Effector CD8-positive, alpha-beta T cell (primary cell): Measurements from ENCODE around the gene XAB2.

Source experiments
- DNase-seq: peaks from one replicate; lab custom pipeline; 2025; lab: John Stamatoyannopoulos, UW

Gene XAB2

DNA sequence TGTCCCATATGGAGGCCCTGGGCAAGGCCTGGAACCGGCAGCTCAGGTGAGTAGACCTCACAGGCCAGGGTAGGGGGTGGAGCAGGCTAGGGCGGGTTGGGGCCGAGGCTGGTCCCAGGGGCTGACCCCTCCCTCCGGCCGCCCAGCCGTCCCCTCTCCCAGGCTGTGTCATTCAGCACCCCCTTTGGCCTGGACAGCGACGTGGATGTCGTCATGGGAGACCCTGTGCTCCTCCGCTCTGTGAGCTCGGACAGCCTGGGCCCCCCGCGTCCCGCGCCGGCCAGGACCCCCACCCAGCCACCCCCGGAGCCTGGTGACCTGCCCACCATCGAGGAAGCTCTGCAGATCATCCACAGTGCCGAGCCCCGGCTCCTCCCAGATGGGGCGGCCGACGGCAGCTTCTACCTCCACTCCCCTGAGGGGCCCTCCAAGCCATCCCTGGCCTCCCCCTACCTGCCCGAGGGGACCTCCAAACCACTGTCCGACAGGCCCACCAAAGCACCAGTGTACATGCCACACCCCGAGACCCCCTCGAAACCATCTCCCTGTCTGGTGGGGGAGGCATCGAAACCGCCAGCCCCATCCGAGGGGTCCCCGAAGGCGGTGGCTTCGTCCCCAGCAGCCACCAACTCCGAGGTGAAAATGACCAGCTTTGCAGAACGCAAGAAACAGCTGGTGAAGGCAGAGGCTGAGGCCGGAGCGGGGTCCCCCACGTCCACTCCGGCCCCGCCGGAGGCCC is 17.6 kb downstream of the XAB2 start:
- no peak for DNase-seq

DNA sequence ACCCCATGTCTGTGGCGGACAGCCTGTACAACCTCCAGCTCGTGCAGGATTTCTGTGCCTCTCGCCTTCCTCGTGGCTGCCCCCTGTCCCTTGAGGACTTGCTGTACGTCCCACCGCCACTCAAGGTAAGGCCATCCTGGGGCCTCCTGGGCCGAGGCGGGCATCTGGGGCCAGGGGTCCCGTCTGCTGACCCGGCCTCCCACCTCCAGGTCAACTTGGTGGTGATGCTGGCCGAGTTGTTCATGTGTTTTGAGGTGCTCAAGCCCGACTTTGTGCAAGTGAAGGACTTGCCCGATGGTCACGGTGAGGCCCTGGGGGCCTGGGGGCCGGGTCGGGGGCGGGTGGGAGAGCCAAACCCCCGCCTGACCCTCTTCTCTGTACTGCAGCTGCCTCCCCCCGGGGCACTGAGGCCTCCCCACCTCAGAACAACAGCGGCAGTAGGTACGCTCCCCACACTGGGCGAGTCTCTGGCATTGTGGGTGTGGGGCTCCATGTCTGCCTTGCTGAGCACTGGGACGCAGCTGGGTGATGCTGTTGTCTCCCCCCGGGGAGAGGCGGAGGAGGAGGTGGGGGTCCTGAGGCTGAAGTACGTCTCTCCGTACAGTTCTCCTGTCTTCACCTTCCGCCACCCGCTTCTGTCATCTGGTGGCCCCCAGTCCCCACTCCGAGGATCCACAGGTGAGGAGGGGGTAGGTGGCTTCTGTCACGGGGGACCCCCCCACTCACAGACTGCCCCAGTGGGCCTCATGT is 18.7 kb downstream of the XAB2 start:
- DNase-seq = no peak

DNA sequence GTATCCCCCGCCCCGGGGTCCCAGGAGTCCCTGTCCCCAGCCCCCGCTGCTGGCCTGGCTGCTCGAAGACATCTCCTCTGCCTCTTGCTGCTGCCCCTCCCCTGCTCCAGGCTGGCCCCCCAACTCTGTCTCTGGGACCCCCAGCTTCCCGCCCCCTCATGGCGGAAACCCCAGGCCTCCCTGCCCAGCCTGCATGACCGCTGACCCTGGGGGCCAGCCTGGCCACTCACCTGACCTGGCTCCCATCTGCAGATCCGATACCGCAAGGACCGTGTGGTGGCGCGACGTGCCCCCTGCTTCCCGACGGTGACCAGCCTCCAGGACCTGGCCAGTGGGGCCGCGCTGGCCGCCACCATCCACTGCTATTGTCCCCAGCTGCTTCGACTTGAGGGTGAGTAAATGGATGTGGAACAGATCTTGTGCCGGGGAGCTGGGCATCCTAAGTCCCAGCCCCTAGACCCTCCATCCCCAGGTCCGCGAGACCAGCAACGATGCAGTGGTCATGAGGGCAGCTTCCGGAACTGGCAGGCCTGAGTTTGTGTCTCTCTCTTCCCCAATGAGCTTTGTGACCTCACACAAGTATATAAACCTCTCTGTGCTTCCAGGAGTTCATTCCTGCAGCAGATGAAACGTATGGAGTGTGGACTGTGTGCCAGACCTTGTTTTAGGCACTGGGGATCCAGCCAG is 21.3 kb downstream of the XAB2 start:
- no peak for DNase-seq

DNA sequence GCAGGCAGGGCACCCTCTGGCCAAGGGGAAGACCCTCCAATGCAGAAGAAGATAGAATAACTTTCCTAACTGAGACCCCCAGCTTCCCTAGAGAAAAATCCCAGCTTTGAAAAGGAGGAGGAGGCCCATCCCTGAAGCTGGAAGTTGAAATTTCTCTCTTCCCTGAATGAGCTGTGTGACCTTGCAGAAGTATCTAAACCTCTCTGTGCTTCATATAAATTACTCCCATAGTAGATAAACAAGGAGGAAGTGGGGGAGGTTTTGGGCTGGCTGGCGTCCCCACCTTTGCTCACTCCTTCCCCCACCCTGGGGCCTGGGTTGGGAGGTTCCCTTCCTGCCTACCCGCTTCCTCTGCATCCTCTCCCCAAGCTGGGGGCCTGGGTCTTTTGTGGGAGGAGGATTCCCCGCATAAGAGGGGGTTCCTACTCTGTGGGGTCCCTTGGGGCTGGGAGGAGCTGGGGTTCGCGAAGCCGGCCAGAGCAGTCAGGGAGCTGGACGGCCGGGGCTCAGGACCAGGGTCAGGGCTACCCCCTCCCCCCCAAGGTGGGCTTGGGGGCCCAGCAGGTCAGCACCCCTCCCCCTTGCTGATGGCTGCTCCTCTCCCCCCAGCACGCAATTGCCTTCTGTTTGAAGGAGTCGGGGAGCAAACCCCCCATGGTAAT is 22.0 kb downstream of the XAB2 start:
- DNase-seq = no peak

DNA sequence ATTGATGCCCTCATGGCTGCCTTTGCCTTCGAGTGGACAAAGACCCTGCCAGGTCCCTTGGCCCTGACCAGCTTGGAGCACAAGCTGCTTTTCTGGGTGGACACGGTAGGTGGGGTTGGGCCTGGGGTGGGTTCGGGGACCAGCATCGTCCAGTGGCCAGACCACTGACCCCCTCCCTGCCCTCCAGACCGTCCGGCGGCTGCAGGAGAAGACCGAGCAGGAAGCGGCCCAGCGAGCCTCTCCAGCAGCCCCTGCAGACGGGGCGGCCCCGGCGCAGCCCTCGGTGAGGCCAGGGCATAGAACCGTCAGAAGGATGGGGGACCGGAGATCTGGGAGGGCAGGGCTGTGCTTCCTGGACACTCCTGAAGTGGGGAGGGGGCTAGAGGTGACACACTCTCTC is 23.1 kb downstream of the XAB2 start:
- no peak for DNase-seq

DNA sequence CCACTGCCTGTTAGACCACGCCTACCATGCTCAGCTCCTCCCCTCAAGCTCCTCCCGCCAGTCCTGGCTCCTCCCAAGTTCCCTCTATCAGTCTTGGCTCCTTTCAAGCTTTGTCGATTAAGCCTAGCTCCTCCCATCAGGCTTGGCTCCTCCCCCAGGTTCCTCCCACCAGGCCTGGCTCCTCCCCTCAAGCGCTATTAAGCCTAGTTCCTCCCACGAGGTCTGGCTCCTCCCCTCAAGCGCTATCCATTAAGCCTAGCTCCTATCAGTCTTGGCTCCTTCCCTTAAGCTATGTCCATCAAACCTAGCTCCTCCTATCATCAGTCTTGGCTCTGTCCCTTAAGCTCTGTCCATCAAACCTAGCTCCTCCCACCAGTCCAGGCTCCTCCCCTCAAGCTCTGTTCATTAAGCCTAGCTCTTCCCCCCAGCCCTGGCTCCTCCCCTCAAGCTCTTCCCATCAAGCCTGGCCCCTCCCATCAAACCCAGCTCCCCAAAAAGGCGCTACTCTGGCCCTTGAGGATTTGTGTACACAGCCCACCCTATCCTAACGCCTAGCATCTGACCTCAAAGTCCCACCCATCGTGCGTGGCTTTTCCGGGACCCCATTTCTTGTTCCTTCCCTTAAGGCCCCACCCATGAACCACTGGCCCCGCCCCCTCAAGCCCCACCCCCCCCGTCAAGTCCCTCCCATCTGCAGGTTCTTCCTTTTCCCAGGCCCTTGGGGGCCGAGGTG is 23.7 kb downstream of the XAB2 start:
- DNase-seq = no peak

DNA sequence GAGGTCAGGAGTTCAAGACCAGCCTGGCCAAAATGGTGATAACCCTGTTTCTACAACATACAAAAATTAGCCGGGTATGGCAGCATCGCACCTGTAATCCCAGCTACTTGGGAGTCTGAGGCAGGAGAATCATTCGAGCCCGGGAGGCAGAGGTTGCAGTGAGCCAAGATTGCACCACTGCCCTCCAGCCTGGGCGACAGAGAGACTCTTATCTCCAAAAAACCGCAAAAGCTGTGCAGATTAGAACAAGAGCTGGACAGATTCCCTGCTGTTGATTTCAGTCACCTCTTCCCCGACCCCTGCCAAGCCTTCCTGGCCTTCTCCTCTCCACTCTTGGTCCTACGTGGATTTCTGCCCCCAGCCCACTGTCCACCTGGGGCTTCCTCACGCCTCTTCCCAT is 25.4 kb downstream of the XAB2 start:
- DNase-seq = no peak

DNA sequence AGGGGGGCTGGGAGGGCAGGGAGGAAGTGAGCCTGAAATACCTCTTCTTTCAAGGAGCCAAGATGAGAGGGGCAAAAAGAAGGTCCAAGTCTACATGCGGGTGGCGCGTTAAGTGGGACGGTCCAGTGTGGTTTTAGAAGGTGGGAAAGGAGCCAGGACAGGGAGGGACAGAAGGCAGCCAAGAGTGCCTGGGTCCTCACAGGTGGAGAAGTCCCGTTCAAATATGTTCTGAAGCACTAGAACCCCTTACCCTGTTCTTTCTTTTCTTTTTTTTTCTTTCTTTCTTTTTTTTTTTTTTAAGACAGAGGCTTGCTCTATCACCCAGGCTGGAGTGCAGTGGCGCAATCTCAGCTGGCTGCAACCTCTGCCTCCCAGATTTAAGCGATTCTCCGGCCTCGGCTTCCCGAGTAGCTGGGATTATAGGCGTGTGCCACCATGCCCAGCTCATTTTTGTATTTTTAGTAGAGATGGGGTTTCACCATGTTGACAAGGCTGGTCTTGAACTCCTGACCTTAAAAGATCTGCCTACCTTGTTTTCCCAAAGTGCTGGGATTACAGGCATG is 26.3 kb downstream of the XAB2 start:
- no peak for DNase-seq

DNA sequence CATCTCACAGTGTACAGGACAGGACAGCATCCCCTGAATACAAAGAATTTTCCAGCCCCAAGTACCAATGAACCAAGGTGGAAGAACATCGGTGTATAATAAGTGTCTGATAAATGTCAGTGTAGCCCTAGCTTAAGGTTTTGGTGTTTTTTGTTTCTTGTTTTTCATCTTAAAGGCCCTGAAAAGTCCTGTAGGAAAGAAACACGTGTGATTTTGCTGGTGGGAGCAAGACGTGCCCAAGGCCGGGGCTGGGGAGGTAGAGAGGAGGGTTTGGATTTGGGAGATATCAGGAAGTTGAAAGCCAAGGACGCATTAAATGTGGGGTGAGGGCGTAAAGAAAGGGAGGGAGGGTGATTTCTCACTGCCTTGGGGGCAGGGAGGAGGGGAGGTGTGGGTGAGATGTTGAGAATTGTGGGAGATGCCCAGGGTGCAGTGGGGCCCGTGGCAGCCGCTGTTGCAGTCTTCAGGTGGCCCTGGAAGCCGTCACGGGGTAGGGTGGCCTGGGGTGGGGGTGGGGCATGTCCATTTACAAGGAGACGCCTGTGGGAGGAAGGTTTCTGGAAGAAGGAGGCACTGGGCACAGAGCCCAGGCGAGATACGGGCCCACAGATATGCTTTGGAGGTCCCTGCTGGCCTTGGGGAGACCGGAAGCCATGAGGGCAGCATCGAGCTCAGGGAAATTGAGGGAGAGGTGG is 27.0 kb downstream of the XAB2 start:
- DNase-seq = no peak

DNA sequence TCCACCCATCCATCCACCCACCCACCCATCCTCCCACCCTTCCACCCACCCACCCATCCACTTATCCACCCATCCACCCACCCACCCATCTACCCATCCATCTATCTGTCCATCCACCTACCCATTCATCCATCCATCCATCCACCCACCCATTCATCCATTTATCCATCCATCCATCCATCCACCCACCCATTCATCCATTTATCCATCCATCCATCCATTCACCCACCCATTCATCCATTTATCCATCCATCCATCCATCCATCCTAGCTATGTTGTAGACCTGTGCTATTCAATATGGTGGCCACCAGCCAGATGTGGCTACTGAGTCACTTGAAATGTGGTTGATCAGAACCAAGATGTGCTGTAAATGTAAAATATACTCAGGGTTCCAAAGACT is 28.6 kb downstream of the XAB2 start:
- no peak for DNase-seq

DNA sequence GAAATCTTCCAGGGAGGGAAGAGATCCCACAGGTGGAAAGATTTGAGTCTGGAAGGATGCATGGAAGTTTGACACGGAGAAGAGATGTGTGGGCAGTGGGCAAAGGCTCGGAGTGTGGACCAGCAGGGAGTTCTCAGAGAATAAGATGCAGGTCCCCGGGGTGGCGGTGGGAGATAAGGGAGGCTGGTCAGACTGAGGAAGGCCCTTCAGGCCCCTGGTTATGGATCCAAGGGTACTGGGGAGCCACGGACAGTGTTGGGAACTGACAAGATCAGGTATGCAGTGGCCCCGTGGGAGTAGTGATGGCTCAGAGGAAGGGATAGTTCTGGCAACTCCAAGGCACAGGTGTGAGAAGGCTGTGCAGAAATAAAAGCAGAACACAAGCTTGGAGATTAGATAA is 31.2 kb downstream of the XAB2 start:
- DNase-seq = no peak

DNA sequence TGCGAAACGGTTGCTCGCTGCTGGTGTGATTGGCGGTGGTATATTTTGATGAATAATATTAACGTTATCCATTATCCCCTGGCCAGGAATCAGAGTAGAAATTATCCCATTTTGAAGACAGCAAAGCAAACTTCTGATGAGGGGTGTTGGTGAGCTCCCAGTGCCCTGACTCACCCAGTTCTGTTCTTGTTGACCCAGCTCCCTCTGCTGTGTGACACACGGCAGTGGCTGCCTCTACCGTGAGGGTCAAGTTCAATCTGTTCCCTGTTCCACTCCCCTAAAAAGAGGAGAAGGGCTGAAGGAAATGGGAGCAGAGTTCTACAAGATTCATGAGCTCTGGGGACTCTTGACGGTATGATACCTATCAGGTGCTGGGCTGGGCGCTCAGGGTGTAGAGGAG is 31.7 kb downstream of the XAB2 start:
- no peak for DNase-seq

DNA sequence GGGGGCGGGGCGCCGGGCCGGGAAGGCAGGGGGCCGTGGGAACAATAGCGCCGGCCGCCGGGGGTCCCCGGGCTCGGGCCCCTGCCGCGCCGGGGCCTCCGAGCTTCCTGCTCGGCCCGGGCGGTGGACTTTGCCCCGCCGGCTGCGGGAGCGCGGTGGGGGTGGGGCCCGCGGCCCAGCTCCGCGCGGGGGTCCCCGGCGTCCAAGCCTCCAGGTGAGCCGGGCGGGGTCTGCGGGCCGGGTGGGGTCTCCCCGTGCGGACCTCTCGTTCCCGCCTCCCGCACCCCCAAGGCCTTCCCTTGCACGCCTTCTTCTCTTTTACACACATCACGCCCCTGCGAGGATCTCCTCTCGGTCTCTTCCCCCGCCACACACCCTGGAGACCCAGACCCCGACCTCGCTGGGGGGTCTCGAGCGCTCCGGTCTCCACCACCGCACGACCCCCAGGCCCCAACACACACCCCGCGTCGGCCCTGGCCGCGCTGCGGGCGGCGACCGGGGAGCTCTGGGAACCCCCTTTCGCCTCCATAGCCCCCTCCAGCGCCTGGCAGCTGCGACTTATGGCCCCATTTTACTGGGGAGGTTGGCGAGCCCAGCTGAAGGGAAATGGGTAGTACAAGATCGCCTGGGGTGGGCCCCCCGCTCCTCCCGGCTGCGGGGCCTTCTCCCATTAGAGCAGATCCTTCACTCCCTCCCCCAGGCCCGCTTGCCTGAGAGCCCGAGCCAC is 33.0 kb downstream of the XAB2 start:
- DNase-seq = no peak

DNA sequence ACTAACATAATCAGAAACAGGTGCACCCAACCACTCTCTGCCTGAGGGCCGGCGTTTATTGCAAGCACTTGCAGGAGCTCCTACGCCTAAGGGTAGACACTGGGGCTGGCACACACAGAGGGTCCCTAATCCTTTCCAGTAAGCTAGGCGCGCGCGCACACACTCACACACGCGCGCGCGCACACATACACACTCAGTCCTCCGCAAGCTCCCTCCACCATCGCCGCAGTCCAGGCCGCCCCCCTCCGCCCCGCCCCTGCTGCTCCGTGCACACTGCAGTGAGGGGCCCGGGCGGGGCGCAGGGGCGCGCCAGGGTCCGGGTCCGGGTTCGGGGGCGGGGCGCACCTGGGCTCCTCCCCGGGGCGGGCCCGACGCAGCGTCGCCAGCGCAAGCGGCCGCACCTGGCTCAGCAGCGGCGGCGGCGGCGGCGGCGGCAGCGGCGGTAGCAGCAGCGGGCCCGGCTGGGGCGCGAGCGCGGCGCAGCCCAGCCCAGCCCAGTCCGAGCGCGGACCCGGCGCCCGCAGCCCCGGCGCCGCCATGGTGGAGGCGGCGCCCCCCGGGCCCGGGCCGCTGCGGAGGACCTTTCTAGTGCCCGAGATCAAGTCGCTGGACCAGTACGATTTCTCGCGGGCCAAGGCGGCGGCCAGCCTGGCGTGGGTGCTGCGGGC is 33.7 kb downstream of the XAB2 start, which contains the start of gene CAMSAP3:
Gene CAMSAP3 (plus strand): TSS at position 398 of the 668 bp plus-strand sequence. CDS start 140 bp downstream, at position 538.
- peak; percentile 22 for DNase-seq

DNA sequence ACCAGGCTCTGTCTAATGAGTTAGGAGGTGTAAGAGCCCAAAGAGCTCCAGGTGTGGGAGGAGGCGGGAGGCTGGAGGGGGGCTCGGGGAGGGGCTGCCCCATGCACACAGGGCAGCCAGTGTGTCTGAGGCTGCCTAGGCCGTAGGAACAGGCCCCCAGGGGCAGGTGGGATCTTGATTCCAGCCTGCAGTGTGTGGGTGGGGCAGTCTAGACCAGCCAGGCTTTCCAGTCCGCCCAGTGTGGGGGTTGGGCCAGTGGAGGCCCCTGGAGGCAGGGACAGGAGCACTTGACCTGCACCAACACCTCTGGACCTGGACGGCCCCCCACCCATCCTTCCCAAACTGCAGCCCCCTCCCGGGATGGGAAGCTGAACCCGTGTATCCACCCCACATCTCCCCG is 39.1 kb downstream of the XAB2 start:
- no peak for DNase-seq

DNA sequence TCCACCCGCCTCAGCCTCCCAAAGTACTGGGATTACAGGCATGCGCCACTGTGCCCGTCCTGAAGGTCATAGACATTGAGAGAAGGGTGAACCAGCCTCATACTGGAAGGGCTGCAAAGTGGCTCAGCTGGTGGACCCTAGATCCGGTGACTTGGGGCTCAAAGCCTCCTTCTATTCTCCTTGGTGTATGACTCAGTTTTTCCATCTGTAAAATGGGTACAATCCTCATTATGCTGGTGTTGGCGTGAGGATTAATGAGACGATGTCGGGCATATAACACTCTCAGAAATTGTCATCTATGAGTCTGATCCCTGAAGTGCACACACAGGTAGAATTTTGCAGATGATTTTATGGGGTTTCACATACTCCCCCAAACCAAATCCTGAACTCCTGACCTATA is 39.5 kb downstream of the XAB2 start:
- no peak for DNase-seq

DNA sequence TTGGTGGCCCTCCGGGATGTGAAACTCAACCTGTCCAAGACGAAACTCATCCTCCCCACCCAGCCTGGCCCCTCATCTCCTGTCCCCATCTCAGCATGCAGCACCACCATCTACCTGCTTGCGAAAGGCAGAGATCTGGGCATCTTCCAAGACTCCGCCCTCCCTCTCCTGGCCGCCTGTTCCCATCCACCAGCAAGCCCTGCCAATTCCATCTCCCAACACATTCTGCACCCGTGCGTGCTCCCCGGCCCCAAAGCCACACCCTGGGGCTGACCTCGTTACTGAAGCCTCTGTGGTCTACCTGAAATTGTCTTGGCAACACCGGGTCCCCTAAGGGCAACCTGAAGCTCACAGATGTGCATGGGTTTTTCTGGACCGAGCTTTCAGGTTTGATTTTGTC is 46.9 kb downstream of the XAB2 start:
- no peak for DNase-seq

DNA sequence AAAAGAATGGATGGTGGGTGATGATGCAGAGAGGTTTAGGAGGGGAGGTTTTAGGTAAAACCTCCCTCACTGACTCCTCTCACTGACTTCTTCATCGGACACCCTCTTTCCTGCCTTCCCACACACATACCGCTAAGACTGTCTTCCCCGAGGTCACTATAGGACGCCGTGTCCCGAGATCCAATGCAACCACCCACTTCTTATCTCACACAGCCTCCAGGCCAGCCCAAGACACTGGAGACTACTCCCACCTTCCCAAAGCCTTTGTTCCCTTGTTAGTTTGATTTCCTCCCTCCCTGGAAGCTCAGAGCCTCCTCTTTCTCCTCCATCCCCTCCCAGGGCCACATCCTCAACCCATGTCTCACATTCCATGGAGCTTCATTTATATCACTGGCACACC is 50.2 kb downstream of the XAB2 start:
- no peak for DNase-seq

DNA sequence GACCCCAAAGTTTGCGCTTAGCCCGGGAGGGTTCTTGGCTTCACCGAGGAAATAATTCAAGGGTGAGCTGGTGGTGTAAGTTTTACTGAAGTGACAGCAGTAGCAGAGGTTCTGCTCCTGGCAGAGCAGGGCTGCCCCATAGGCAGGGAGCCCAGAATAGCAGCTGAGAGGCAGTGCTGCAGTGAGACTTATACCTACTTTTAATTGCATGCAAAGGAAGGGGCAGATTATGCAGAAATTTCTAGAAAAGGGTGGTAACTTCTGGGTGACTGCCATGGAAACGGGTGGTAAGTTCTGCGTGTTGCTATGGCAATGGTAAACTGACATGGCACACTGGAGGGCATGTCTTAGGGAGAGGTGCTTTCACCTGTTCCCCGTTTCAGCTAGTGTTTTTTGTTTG is 51.2 kb downstream of the XAB2 start:
- DNase-seq = no peak
